ENCODE results near the gene RASAL2. TPM values are rescaled to one million over a fixed set of nuclear protein-coding genes. Genes with fewer than 3 reads are reported as not detected.

The RASAL2 gene
- total RNA-seq, 2 experiments from 2014 or later: not detected

GRCh38 chr1:178145605-178146004 is 51.7 kb downstream of the RASAL2 start:
- no peaks in the 10 kb centered on the region for H3K36me3 Mint-ChIP-seq (ENCODE audit: low read depth)
- intact Hi-C loops (cut with micrococcal nuclease): no loop called here
- no peak for ATAC-seq
- ChIA-PET CTCF (interaction anchor here (0.6 kb wide), 1 partner anchor 716 kb away, joined by 3 read pairs; no protein-coding TSS in a partner anchor), POLR2A (no interaction called here)
- H3K4me3 Mint-ChIP-seq: no peak overlapping the region
- TF ChIP-seq CTCF (IDR thresholded peaks at IDR 0.05): no peak
- DNase-seq: no peak
- H3K27ac Mint-ChIP-seq: no peak overlapping the region
- peaks cover 2% of the 10 kb centered on the region for H3K9me3 Mint-ChIP-seq
- no peaks in the 10 kb centered on the region for H3K4me1 Mint-ChIP-seq (ENCODE audit: low read depth)
- H3K27me3 Mint-ChIP-seq: no peaks in the 10 kb centered on the region

- Mint-ChIP-seq H3K9me3 (peaks cover 2% of the 10 kb centered on the region), H3K4me1 (ENCODE audit: low read depth) (no peaks in the 10 kb centered on the region), H3K4me3 (no peak overlapping the region), H3K36me3 (ENCODE audit: low read depth) (no peaks in the 10 kb centered on the region), H3K27ac (no peak overlapping the region), H3K27me3 (no peaks in the 10 kb centered on the region)
- intact Hi-C loops (cut with micrococcal nuclease): no loop called here
- ATAC-seq: no peak
- DNase-seq: no peak
- TF ChIP-seq CTCF (IDR thresholded peaks at IDR 0.05): no peak
- ChIA-PET CTCF (no interaction called here), POLR2A (no interaction called here)
Observed at GRCh38 chr1:178146436-178146835, 52.5 kb downstream of the RASAL2 start.

- no peak for TF ChIP-seq CTCF (IDR thresholded peaks at IDR 0.05)
- Mint-ChIP-seq H3K27me3 (no peaks in the 10 kb centered on the region), H3K9me3 (no peaks in the 10 kb centered on the region), H3K27ac (no peak overlapping the region), H3K36me3 (ENCODE audit: low read depth) (no peaks in the 10 kb centered on the region), H3K4me3 (no peak overlapping the region), H3K4me1 (ENCODE audit: low read depth) (no peaks in the 10 kb centered on the region)
- intact Hi-C loops (cut with micrococcal nuclease): no loop called here
- POLR2A ChIA-PET: no interaction called here
- CTCF ChIA-PET: no interaction called here
- ATAC-seq: no peak
- no peak for DNase-seq
Observed at GRCh38 chr1:178150610-178151009, 56.7 kb downstream of the RASAL2 start.

- DNase-seq (no peak), ATAC-seq (no peak)
- TF ChIP-seq CTCF (IDR thresholded peaks at IDR 0.05): no peak
- Mint-ChIP-seq H3K27me3 (no peaks in the 10 kb centered on the region), H3K4me1 (ENCODE audit: low read depth) (no peaks in the 10 kb centered on the region), H3K9me3 (no peaks in the 10 kb centered on the region), H3K36me3 (ENCODE audit: low read depth) (no peaks in the 10 kb centered on the region), H3K4me3 (no peak overlapping the region), H3K27ac (no peak overlapping the region)
- CTCF ChIA-PET: no interaction called here
- POLR2A ChIA-PET: no interaction called here
- intact Hi-C loops (cut with micrococcal nuclease): no loop called here
Observed at GRCh38 chr1:178151831-178152230, 57.9 kb downstream of the RASAL2 start.

GRCh38 chr1:178155481-178156255 is 61.8 kb downstream of the RASAL2 start:
- CTCF ChIA-PET: no interaction called here
- Mint-ChIP-seq H3K4me3 (no peak overlapping the region), H3K27me3 (no peaks in the 10 kb centered on the region), H3K4me1 (ENCODE audit: low read depth) (no peaks in the 10 kb centered on the region), H3K27ac (no peak overlapping the region), H3K9me3 (no peaks in the 10 kb centered on the region), H3K36me3 (ENCODE audit: low read depth) (no peaks in the 10 kb centered on the region)
- intact Hi-C loops (cut with micrococcal nuclease): no loop called here
- ATAC-seq (no peak), DNase-seq (no peak)
- POLR2A ChIA-PET: no interaction called here
- TF ChIP-seq CTCF (IDR thresholded peaks at IDR 0.05): no peak

Measured in activated CD8-positive, alpha-beta T cell treated with anti-CD3 and anti-CD28 coated beads for 36 hours (primary cell).